CD4-positive, alpha-beta T cell treated with Interleukin-4 for 1 hour (primary cell): ENCODE measurements around the gene RYR3.

Source experiments
- DNase-seq, 2 donors: peaks; one replicate each; pipeline ENCODE4 v3.0.0-alpha.2; 2020 to 2022

Gene RYR3

GRCh38 chr15:33322091-33322490 lies 11.3 kb downstream of the RYR3 start:
- no peak for DNase-seq

GRCh38 chr15:33324609-33325008 lies 13.8 kb downstream of the RYR3 start:
- DNase-seq: no peak

GRCh38 chr15:33326908-33327307 lies 16.1 kb downstream of the RYR3 start:
- no peak for DNase-seq

GRCh38 chr15:33328106-33328505 lies 17.3 kb downstream of the RYR3 start:
- no peak for DNase-seq

GRCh38 chr15:33329457-33329856 lies 18.7 kb downstream of the RYR3 start:
- DNase-seq: no peak

- no peak for DNase-seq
These were observed 20.2 kb downstream of the RYR3 start for GRCh38 chr15:33330931-33331330.

GRCh38 chr15:33341953-33342352 lies 31.2 kb downstream of the RYR3 start:
- no peak for DNase-seq

- no peak for DNase-seq
These were observed 32.5 kb downstream of the RYR3 start for GRCh38 chr15:33343275-33343674.

- no peak for DNase-seq
These were observed 33.3 kb downstream of the RYR3 start for GRCh38 chr15:33344111-33344510.

GRCh38 chr15:33344530-33344929 lies 33.8 kb downstream of the RYR3 start:
- no peak for DNase-seq

- no peak for DNase-seq
These were observed 43.6 kb downstream of the RYR3 start for GRCh38 chr15:33354411-33354810.

- no peak for DNase-seq
These were observed 47.1 kb downstream of the RYR3 start for GRCh38 chr15:33357845-33358244.

- no peak for DNase-seq
These were observed 47.5 kb downstream of the RYR3 start for GRCh38 chr15:33358306-33358705.

- DNase-seq: no peak
These were observed 50.1 kb downstream of the RYR3 start for GRCh38 chr15:33360886-33361285.

GRCh38 chr15:33369941-33370622 lies 59.3 kb downstream of the RYR3 start:
- DNase-seq: no peak

GRCh38 chr15:33370623-33371020 lies 59.9 kb downstream of the RYR3 start:
- DNase-seq: no peak

GRCh38 chr15:33371159-33371558 lies 60.4 kb downstream of the RYR3 start:
- DNase-seq: no peak

- no peak for DNase-seq
These were observed 63.6 kb downstream of the RYR3 start for GRCh38 chr15:33374226-33374914.

GRCh38 chr15:33375236-33375635 lies 64.5 kb downstream of the RYR3 start:
- DNase-seq: no peak

GRCh38 chr15:33377204-33377603 lies 66.4 kb downstream of the RYR3 start:
- no peak for DNase-seq

- no peak for DNase-seq
These were observed 68.2 kb downstream of the RYR3 start for GRCh38 chr15:33378866-33379480.

- DNase-seq: no peak
These were observed 69.6 kb downstream of the RYR3 start for GRCh38 chr15:33380406-33380805.

GRCh38 chr15:33382491-33382890 lies 71.7 kb downstream of the RYR3 start:
- DNase-seq: no peak

- DNase-seq: no peak
These were observed 73.5 kb downstream of the RYR3 start for GRCh38 chr15:33384307-33384706.
